Measurements from ENCODE around the gene VSTM4. TPM values are rescaled to one million over a fixed set of nuclear protein-coding genes. Genes with fewer than 3 reads are reported as not detected.

Gene VSTM4
- total and polyA plus RNA-seq, 11 donors: 5.6 to 22.1 (median 15.8) TPM

GRCh38 chr10:49133706-49134248, 18.5 kb upstream of the VSTM4 start, which contains the start of gene FAM170B:
FAM170B (minus strand) TSS chr10:49134021; CDS start chr10:49133918, 103 bp downstream.
- no peak for TF ChIP-seq POLR2A (IDR thresholded peaks at IDR 0.05)
- no peak for TF ChIP-seq CTCF (IDR thresholded peaks at IDR 0.05)

GRCh38 chr10:49132362-49132737, 17.0 kb upstream of the VSTM4 start:
- TF ChIP-seq POLR2A (IDR thresholded peaks at IDR 0.05): no peak
- TF ChIP-seq CTCF (IDR thresholded peaks at IDR 0.05): no peak
- H3K27me3 ChIP-seq: no peaks in the 10 kb centered on the region
- H3K4me3 ChIP-seq: no peak overlapping the region
- DNase-seq (no peak), ATAC-seq (no peak)
- H3K9me3 ChIP-seq: peaks cover 0 to 5% (median 0%) of the 10 kb centered on the region in 12 donors
- no peak overlapping the region for H3K27ac ChIP-seq
- WGBS, 4 donors: 92 to 100% (median 99%) methylated on average over 2 of the region's 2 CpGs
- H3K36me3 ChIP-seq: no peaks in the 10 kb centered on the region
- peaks cover 0 to 18% (median 7%) of the 10 kb centered on the region in 12 donors for H3K4me1 ChIP-seq
- intact Hi-C loops (cut with DNase I): no loop called here

More at GRCh38 chr10:49133706-49134248, 18.5 kb upstream of the VSTM4 start, which contains the start of gene FAM170B:
- Histone ChIP-seq H3K27me3 (no peaks in the 10 kb centered on the region), H3K9me3 (peaks cover 0 to 5% (median 0%) of the 10 kb centered on the region in 12 donors), H3K36me3 (no peaks in the 10 kb centered on the region), H3K4me1 (peaks cover 0 to 24% (median 10%) of the 10 kb centered on the region in 12 donors), H3K27ac (no peak within 1 kb of the TSS), H3K4me3 (no peak within 1 kb of the TSS)
- ATAC-seq (no peak), DNase-seq (peak in 1 of 5 donors; percentile 53)
- WGBS, 4 donors: 62 to 86% (median 79%) methylated on average over 4 to 5 of the region's 5 CpGs
- intact Hi-C loops (cut with DNase I): no loop called here

GRCh38 chr10:49131507-49132361, 16.4 kb upstream of the VSTM4 start:
- Histone ChIP-seq H3K36me3 (no peaks in the 10 kb centered on the region), H3K4me3 (no peak overlapping the region), H3K27me3 (no peaks in the 10 kb centered on the region), H3K4me1 (peaks cover 0 to 18% (median 7%) of the 10 kb centered on the region in 12 donors), H3K9me3 (peaks cover 0 to 4% (median 0%) of the 10 kb centered on the region in 12 donors), H3K27ac (no peak overlapping the region)
- DNase-seq (peak in 3 of 5 donors; percentile 40 to 73 (median 69)), ATAC-seq (peak in 3 of 4 donors; percentile 47 to 67 (median 53))
- intact Hi-C loops (cut with DNase I): no loop called here
- no peak for TF ChIP-seq POLR2A (IDR thresholded peaks at IDR 0.05)
- TF ChIP-seq CTCF (IDR thresholded peaks at IDR 0.05): no peak
- 73 to 87% (median 81%) methylated on average over 21 to 37 of the region's 37 CpGs for WGBS, 4 donors

GRCh38 chr10:49129376-49129775, 14.1 kb upstream of the VSTM4 start:
- WGBS, 4 donors: 93 to 100% (median 96%) methylated on average over 1 of the region's 1 CpG
- Histone ChIP-seq H3K27ac (no peak overlapping the region), H3K4me3 (no peak overlapping the region), H3K36me3 (no peaks in the 10 kb centered on the region), H3K27me3 (no peaks in the 10 kb centered on the region), H3K4me1 (peaks cover 0 to 11% (median 0%) of the 10 kb centered on the region in 12 donors), H3K9me3 (no peaks in the 10 kb centered on the region)
- TF ChIP-seq POLR2A (IDR thresholded peaks at IDR 0.05) (no peak), CTCF (IDR thresholded peaks at IDR 0.05) (no peak)
- DNase-seq: no peak
- intact Hi-C loops (cut with DNase I): no loop called here
- ATAC-seq: no peak

Measured in heart left ventricle (tissue), 16 donors.